Astrocyte of the spinal cord (primary cell): ENCODE measurements around the gene HOXA7.

Source experiments
- DNase-seq: peaks from one replicate; pipeline ENCODE4 v3.0.0; 2011; ENCODE audit warnings: low read depth, low spot score
- H3K4me3 ChIP-seq: 2 replicates; pipeline ENCODE4 v1.5.1; 2011; ENCODE audit warnings: low read depth, mild to moderate bottlenecking, low read length, moderate library complexity
- in situ Hi-C: cut with HindIII; loops from 2 replicates; pipeline ENCODE4 v1.10.0; 2017; ENCODE audit warnings: low sequenced_read_pairs
- TF ChIP-seq, protein P1 (sequence below): IDR thresholded peaks from 2 replicates; pipeline ENCODE4 v1.5.1; 2012; ENCODE audit warnings: low read depth, mild to moderate bottlenecking, low read length, inconsistent platforms

HOXA7 gene

GRCh38 chr7:27109466-27110185 is 46.8 kb downstream of the HOXA7 start:
- peak; percentile 40 for DNase-seq
- H3K4me3 ChIP-seq, result peak overlapping the region; percentile 20
- TF ChIP-seq, protein P1, sequence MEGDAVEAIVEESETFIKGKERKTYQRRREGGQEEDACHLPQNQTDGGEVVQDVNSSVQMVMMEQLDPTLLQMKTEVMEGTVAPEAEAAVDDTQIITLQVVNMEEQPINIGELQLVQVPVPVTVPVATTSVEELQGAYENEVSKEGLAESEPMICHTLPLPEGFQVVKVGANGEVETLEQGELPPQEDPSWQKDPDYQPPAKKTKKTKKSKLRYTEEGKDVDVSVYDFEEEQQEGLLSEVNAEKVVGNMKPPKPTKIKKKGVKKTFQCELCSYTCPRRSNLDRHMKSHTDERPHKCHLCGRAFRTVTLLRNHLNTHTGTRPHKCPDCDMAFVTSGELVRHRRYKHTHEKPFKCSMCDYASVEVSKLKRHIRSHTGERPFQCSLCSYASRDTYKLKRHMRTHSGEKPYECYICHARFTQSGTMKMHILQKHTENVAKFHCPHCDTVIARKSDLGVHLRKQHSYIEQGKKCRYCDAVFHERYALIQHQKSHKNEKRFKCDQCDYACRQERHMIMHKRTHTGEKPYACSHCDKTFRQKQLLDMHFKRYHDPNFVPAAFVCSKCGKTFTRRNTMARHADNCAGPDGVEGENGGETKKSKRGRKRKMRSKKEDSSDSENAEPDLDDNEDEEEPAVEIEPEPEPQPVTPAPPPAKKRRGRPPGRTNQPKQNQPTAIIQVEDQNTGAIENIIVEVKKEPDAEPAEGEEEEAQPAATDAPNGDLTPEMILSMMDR, result no peak
- in situ Hi-C loops, result no loop called here

- in situ Hi-C loops, result no loop called here
- peak; percentile 86 for DNase-seq
- TF ChIP-seq, protein P1, result no peak
- H3K4me3 ChIP-seq, result peak overlapping the region; percentile 34
Observed at GRCh38 chr7:27108390-27109127, 47.9 kb downstream of the HOXA7 start.

DNA sequence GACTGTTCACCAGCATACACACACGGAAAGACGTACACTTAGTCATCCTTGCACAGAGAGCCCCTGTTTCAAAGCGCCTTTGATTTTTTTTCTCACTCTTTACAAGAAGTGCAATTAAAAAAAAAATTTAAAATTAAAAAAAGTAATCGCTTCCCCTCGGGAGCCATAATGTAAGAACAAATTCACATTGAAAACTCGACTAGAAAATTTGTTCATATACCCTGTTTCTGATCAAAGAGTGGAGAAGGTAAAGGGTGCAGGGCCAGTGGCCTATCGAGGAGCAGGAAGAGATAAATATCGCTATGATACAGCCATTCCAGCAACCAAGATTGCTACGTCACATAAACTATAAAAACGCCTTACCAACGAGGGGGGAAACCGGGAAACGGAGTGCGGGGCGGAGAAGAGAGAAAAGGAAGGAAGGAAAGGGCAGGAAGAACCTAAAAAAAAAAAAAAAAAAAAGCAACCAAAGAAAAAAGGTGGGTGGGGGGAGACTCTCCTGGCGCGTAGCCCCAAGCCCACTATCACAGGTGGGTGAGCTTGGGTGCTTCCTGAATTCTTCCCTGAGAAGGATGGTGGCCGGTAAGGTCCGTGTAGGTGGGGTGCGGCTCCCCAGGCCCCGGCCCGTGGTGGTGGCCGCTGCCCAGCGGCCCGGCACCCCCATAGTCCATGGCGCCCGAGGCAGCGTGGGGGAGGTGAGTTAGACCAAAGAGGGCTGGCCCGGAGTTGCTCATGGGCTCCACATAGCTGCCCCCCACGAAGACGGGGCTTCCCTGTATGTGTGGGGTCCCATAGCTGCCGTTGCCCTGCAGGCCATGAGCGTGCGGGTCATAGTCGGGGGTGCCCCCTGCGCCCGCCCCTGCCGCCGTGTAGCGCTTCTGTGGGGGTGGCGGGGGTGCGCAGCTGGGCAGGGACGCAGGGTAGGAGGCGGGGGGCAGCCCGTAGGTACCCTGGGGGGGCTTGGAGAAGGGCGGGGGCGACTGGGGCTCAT is 48.8 kb downstream of the HOXA7 start:
- TF ChIP-seq, protein P1, result no peak
- DNase-seq, result peak; percentile 74
- in situ Hi-C loops, result no loop called here
- H3K4me3 ChIP-seq, result peak overlapping the region; percentile 34

DNA sequence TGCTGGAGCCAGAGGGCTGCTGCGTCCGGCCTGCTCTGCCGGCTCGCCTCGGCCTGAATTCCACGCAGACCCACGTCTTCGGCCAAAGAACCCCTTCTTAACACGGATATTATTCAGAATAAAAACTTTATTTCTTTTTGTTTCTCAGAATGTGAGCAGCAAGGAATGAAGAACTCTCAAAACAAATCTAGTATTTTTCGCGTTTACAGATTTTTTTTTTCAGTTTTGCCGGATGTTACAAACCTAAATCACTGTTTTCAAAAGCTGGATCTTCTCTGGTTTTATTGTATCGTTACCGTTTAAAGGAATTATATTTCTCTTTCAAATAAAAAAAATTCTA is 49.6 kb downstream of the HOXA7 start:
- peak overlapping the region; percentile 34 for H3K4me3 ChIP-seq
- in situ Hi-C loops, result no loop called here
- TF ChIP-seq, protein P1, result no peak
- peak; percentile 51 for DNase-seq

DNA sequence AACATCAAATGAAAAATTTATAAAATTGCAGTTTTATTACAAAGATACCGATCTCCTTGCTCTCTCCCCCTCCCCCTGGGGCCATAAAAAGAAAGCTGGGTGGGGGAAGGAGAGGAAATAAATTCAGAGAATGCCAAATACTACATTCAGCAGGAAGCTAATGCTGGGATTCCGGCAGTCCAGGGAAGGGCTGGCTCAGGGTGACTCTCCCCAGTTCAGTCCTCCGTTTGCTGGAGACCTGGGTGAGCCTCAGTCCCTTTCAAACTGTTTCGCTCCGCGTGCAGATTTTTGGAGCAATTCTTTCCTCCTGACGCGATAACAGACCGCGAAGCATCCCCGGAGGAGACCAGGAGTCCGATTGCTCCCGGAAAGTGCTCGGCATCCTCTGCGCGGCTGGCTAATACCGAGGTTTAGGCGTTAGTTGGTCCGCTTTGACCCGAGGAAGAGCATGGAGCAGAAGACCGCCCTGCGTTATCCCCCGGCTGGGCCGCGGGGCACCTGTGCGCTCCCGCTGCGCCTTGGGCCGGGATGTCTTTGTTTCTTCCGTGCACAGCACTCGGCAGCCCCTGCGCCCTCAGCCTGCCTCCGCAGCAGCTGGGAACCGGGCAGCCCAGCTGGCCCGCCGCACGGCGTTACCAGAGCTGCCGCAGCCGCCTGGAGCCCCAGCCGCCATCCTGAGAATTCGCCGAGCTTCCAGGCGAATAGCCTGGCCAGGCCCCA is 50.1 kb downstream of the HOXA7 start:
- DNase-seq, result peak; percentile 64
- TF ChIP-seq, protein P1, result no peak
- in situ Hi-C loops, result no loop called here
- H3K4me3 ChIP-seq, result peak overlapping the region; percentile 34
